BLaER1 treated with 17β-estradiol and CSF1 and Interleukin-3, amounts not matched to agents 10 nM and 100 nM (cell line): ENCODE measurements around the gene SRGAP3.

Source experiments
- H3K27ac ChIP-seq, 11 experiments: shearing (Covaris generic); formaldehyde crosslinking; 2 replicates each; pipeline ENCODE4 v1.8.1; 2022
- H3K27me3 ChIP-seq, 11 experiments: shearing (Covaris generic); formaldehyde crosslinking; 2 replicates each; pipeline ENCODE4 v1.8.1; 2022
- H3K36me3 ChIP-seq, 11 experiments: shearing (Covaris generic); formaldehyde crosslinking; 2 replicates each; pipeline ENCODE4 v1.8.1; 2022
- H3K4me1 ChIP-seq, 10 experiments: shearing (Covaris generic); formaldehyde crosslinking; 2 replicates each; pipeline ENCODE4 v1.8.1; 2022
- H3K4me2 ChIP-seq, 11 experiments: shearing (Covaris generic); formaldehyde crosslinking; 2 replicates each; pipeline ENCODE4 v1.8.1; 2022
- H3K4me3 ChIP-seq, 10 experiments: shearing (Covaris generic); formaldehyde crosslinking; 2 replicates each; pipeline ENCODE4 v1.8.1; 2022
- H3K9ac ChIP-seq, 11 experiments: shearing (Covaris generic); formaldehyde crosslinking; 2 replicates each; pipeline ENCODE4 v1.8.1; 2022
- H3K9me3 ChIP-seq, 11 experiments: shearing (Covaris generic); formaldehyde crosslinking; replicated peaks in 1 of 11; 2 replicates each; pipeline ENCODE4 v1.8.1; 2022
- H4K20me1 ChIP-seq, 11 experiments: shearing (Covaris generic); formaldehyde crosslinking; 2 replicates each; pipeline ENCODE4 v1.8.1; 2022
- Cebpa-rat ChIP-seq, 11 experiments: shearing (Covaris generic); IDR thresholded peaks; 2 replicates each; pipeline ENCODE4 v1.8.1; 2022

Gene SRGAP3

GRCh38 chr3:9224490-9224889 is 25.0 kb downstream of the SRGAP3 start:
- no peak for TF ChIP-seq Cebpa-rat (IDR thresholded peaks at IDR 0.05)
- peaks cover 0 to 25% (median 0%) of the 10 kb centered on the region in 11 experiments; a peak in 2 of 22 replicates for H4K20me1 ChIP-seq
- H3K36me3 ChIP-seq = no peaks in the 10 kb centered on the region
- H3K9ac ChIP-seq = no peak overlapping the region
- H3K27me3 ChIP-seq = no peaks in the 10 kb centered on the region
- no peaks in the 10 kb centered on the region for H3K9me3 ChIP-seq
- no peak overlapping the region for H3K4me3 ChIP-seq
- peak overlapping the region in 1 of 11 experiments; percentile 40; a peak in 1 of 22 replicates for H3K4me2 ChIP-seq
- peaks cover 0 to 9% (median 0%) of the 10 kb centered on the region in 10 experiments; a peak in 3 of 20 replicates for H3K4me1 ChIP-seq
- H3K27ac ChIP-seq = no peak overlapping the region

GRCh38 chr3:9223672-9224071 is 25.8 kb downstream of the SRGAP3 start:
- peaks cover 0 to 9% (median 0%) of the 10 kb centered on the region in 10 experiments; a peak in 2 of 20 replicates for H3K4me1 ChIP-seq

GRCh38 chr3:9222956-9223639 is 26.3 kb downstream of the SRGAP3 start:
- Histone ChIP-seq H3K4me3 (no peak overlapping the region), H3K9me3 (no peaks in the 10 kb centered on the region), H3K9ac (no peak overlapping the region), H3K4me1 (peaks cover 0 to 4% (median 0%) of the 10 kb centered on the region in 10 experiments; a peak in 1 of 20 replicates), H3K27ac (no peak overlapping the region), H3K36me3 (no peaks in the 10 kb centered on the region), H4K20me1 (peaks cover 0 to 25% (median 0%) of the 10 kb centered on the region in 11 experiments; a peak in 2 of 22 replicates), H3K27me3 (no peaks in the 10 kb centered on the region), H3K4me2 (no peak overlapping the region)
- no peak for TF ChIP-seq Cebpa-rat (IDR thresholded peaks at IDR 0.05)

More at GRCh38 chr3:9223672-9224071, 25.8 kb downstream of the SRGAP3 start:
- Histone ChIP-seq H3K4me2 (no peak overlapping the region), H3K9ac (no peak overlapping the region), H3K36me3 (no peaks in the 10 kb centered on the region), H3K27ac (no peak overlapping the region), H4K20me1 (peaks cover 0 to 25% (median 0%) of the 10 kb centered on the region in 11 experiments; a peak in 2 of 22 replicates), H3K27me3 (no peaks in the 10 kb centered on the region), H3K9me3 (no peaks in the 10 kb centered on the region), H3K4me3 (no peak overlapping the region)
- no peak for TF ChIP-seq Cebpa-rat (IDR thresholded peaks at IDR 0.05)

- H3K4me3 ChIP-seq = no peak overlapping the region
- H3K36me3 ChIP-seq = no peaks in the 10 kb centered on the region
- no peak overlapping the region for H3K27ac ChIP-seq
- peaks cover 0 to 25% (median 0%) of the 10 kb centered on the region in 11 experiments; a peak in 2 of 22 replicates for H4K20me1 ChIP-seq
- H3K4me1 ChIP-seq = peaks cover 0 to 4% (median 0%) of the 10 kb centered on the region in 10 experiments; a peak in 1 of 20 replicates
- no peak overlapping the region for H3K9ac ChIP-seq
- H3K4me2 ChIP-seq = no peak overlapping the region
- H3K9me3 ChIP-seq = no peaks in the 10 kb centered on the region
- no peak for TF ChIP-seq Cebpa-rat (IDR thresholded peaks at IDR 0.05)
- H3K27me3 ChIP-seq = no peaks in the 10 kb centered on the region
Measured at GRCh38 chr3:9222049-9222448, 27.4 kb downstream of the SRGAP3 start.

GRCh38 chr3:9218514-9218846 is 31.0 kb downstream of the SRGAP3 start:
- no peaks in the 10 kb centered on the region for H3K36me3 ChIP-seq
- H3K27ac ChIP-seq = no peak overlapping the region
- no peak overlapping the region for H3K9ac ChIP-seq
- no peaks in the 10 kb centered on the region for H3K27me3 ChIP-seq
- no peak overlapping the region for H3K4me3 ChIP-seq
- peaks cover 0 to 5% (median 0%) of the 10 kb centered on the region in 11 experiments; a peak in 1 of 22 replicates for H4K20me1 ChIP-seq
- H3K9me3 ChIP-seq = no peaks in the 10 kb centered on the region
- TF ChIP-seq Cebpa-rat (IDR thresholded peaks at IDR 0.05) = no peak
- H3K4me2 ChIP-seq = no peak overlapping the region
- peaks cover 0 to 3% (median 2%) of the 10 kb centered on the region in 10 experiments; a peak in 9 of 20 replicates for H3K4me1 ChIP-seq

GRCh38 chr3:9217784-9218513 is 31.5 kb downstream of the SRGAP3 start:
- H3K4me1 ChIP-seq = peaks cover 0 to 8% (median 4%) of the 10 kb centered on the region in 10 experiments; a peak in 9 of 20 replicates
- H3K4me3 ChIP-seq = no peak overlapping the region
- no peak overlapping the region for H3K27ac ChIP-seq
- H3K9me3 ChIP-seq = no peaks in the 10 kb centered on the region
- H3K36me3 ChIP-seq = no peaks in the 10 kb centered on the region
- H4K20me1 ChIP-seq = peaks cover 0 to 3% (median 0%) of the 10 kb centered on the region in 11 experiments; a peak in 1 of 22 replicates
- no peak for TF ChIP-seq Cebpa-rat (IDR thresholded peaks at IDR 0.05)
- no peak overlapping the region for H3K9ac ChIP-seq
- no peaks in the 10 kb centered on the region for H3K27me3 ChIP-seq
- H3K4me2 ChIP-seq = no peak overlapping the region

GRCh38 chr3:9216736-9217135 is 32.7 kb downstream of the SRGAP3 start:
- Histone ChIP-seq H3K36me3 (no peaks in the 10 kb centered on the region), H3K9me3 (no peaks in the 10 kb centered on the region), H3K4me3 (no peak overlapping the region), H3K27me3 (no peaks in the 10 kb centered on the region), H3K9ac (no peak overlapping the region), H3K4me2 (no peak overlapping the region), H3K4me1 (peaks cover 0 to 9% (median 4%) of the 10 kb centered on the region in 10 experiments; a peak in 9 of 20 replicates), H3K27ac (no peak overlapping the region), H4K20me1 (peaks cover 0 to 3% (median 0%) of the 10 kb centered on the region in 11 experiments; a peak in 1 of 22 replicates)
- no peak for TF ChIP-seq Cebpa-rat (IDR thresholded peaks at IDR 0.05)

GRCh38 chr3:9214599-9214998 is 34.8 kb downstream of the SRGAP3 start:
- no peak overlapping the region for H3K4me3 ChIP-seq
- no peak overlapping the region for H3K9ac ChIP-seq
- no peaks in the 10 kb centered on the region for H3K9me3 ChIP-seq
- H3K4me2 ChIP-seq = no peak overlapping the region
- H3K4me1 ChIP-seq = peaks cover 0 to 9% (median 4%) of the 10 kb centered on the region in 10 experiments; a peak in 9 of 20 replicates
- TF ChIP-seq Cebpa-rat (IDR thresholded peaks at IDR 0.05) = no peak
- H3K27ac ChIP-seq = no peak overlapping the region
- H4K20me1 ChIP-seq = peaks cover 0 to 3% (median 0%) of the 10 kb centered on the region in 11 experiments; a peak in 1 of 22 replicates
- H3K27me3 ChIP-seq = no peaks in the 10 kb centered on the region
- H3K36me3 ChIP-seq = no peaks in the 10 kb centered on the region

- H3K27ac ChIP-seq = no peak overlapping the region
- no peak for TF ChIP-seq Cebpa-rat (IDR thresholded peaks at IDR 0.05)
- H3K9ac ChIP-seq = no peak overlapping the region
- H3K9me3 ChIP-seq = no peaks in the 10 kb centered on the region
- H3K36me3 ChIP-seq = no peaks in the 10 kb centered on the region
- peaks cover 0 to 3% (median 0%) of the 10 kb centered on the region in 11 experiments; a peak in 1 of 22 replicates for H4K20me1 ChIP-seq
- no peak overlapping the region for H3K4me2 ChIP-seq
- peaks cover 0 to 9% (median 4%) of the 10 kb centered on the region in 10 experiments; a peak in 9 of 20 replicates for H3K4me1 ChIP-seq
- no peak overlapping the region for H3K4me3 ChIP-seq
- no peaks in the 10 kb centered on the region for H3K27me3 ChIP-seq
Measured at GRCh38 chr3:9214185-9214584, 35.3 kb downstream of the SRGAP3 start.
